ENCODE measurements around the gene CACNA1D. TPM values are rescaled to one million over a fixed set of nuclear protein-coding genes. Genes with fewer than 3 reads are reported as not detected.

CACNA1D gene
- total and polyA plus RNA-seq, 9 of the 15 experiments (the other 6 are each of a cell fraction or from before 2014, with no cell fraction given) = 0.29 TPM; not detected in 8

GRCh38 chr3:53510508-53510907 lies 16.1 kb downstream of the CACNA1D start:
- Histone ChIP-seq H3K36me3 (ENCODE audit: control insufficient read depth, insufficient read depth, low read length) (no peaks in the 10 kb centered on the region), H4K20me1 (replicated peaks; ENCODE audit: control insufficient read depth, insufficient read depth, low read length) (no peaks in the 10 kb centered on the region), H3K9me3 (replicated peaks; ENCODE audit: control insufficient read depth, insufficient read depth, low read depth, low read length) (no peaks in the 10 kb centered on the region), H3K9me1 (ENCODE audit: control insufficient read depth, insufficient read depth, low read length) (no peaks in the 10 kb centered on the region), H3K27me3 (ENCODE audit: control insufficient read depth in 2 of 2, insufficient read depth in 2 of 2, low read length in 2 of 2) (peaks cover 9 to 32% of the 10 kb centered on the region in 2 experiments), H3K4me3 (no peak overlapping the region), H3K79me2 (ENCODE audit: control insufficient read depth, insufficient read depth, low read length) (no peaks in the 10 kb centered on the region), H2AFZ (ENCODE audit: low read depth, low read length) (no peak overlapping the region), H3K4me1 (replicated peaks in 1 of 2; ENCODE audit: control insufficient read depth in 2 of 2, insufficient read depth in 2 of 2, low read length in 2 of 2) (no peaks in the 10 kb centered on the region), H3K9ac (ENCODE audit: insufficient read depth in 1 of 2, low read depth in 2 of 2, low read length in 2 of 2) (no peak overlapping the region), H3K27ac (ENCODE audit: extremely low read depth, low read depth, low read length) (no peak overlapping the region), H3K4me2 (ENCODE audit: insufficient read depth, low read length) (no peak overlapping the region)
- ChIA-PET POLR2A (no interaction called here), CTCF (ENCODE audit: low intra/inter-chr PET ratio) (no interaction called here)
- FAIRE-seq (no peak), ATAC-seq (no peak), DNase-seq (ENCODE audit: extremely low read depth in 1 of 4, low spot score in 3 of 4) (no peak)
- no TSS peak for BruUV-seq (replicated peaks)
- in situ Hi-C loops (cut with MboI) (no loop called here), intact Hi-C loops (cut with micrococcal nuclease) (loop anchor here (10.0 kb wide), 1 partner anchor 86 kb away; no protein-coding TSS in a partner anchor)
- WGBS (ENCODE audit: insufficient coverage, low coverage, missing lambda C conversion rate) = 0% methylated on average over 3 of the region's 3 CpGs
- TF ChIP-seq, protein P1, sequence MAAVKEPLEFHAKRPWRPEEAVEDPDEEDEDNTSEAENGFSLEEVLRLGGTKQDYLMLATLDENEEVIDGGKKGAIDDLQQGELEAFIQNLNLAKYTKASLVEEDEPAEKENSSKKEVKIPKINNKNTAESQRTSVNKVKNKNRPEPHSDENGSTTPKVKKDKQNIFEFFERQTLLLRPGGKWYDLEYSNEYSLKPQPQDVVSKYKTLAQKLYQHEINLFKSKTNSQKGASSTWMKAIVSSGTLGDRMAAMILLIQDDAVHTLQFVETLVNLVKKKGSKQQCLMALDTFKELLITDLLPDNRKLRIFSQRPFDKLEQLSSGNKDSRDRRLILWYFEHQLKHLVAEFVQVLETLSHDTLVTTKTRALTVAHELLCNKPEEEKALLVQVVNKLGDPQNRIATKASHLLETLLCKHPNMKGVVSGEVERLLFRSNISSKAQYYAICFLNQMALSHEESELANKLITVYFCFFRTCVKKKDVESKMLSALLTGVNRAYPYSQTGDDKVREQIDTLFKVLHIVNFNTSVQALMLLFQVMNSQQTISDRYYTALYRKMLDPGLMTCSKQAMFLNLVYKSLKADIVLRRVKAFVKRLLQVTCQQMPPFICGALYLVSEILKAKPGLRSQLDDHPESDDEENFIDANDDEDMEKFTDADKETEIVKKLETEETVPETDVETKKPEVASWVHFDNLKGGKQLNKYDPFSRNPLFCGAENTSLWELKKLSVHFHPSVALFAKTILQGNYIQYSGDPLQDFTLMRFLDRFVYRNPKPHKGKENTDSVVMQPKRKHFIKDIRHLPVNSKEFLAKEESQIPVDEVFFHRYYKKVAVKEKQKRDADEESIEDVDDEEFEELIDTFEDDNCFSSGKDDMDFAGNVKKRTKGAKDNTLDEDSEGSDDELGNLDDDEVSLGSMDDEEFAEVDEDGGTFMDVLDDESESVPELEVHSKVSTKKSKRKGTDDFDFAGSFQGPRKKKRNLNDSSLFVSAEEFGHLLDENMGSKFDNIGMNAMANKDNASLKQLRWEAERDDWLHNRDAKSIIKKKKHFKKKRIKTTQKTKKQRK (IDR thresholded peaks at IDR 0.05; ENCODE audit: borderline replicate concordance, low read depth, low read length) = no peak
- TF ChIP-seq ZNF408 (CRISPR knock-in tag; IDR thresholded peaks at IDR 0.05; ENCODE audit: low read depth) (no peak), NFXL1 (CRISPR knock-in tag; IDR thresholded peaks at IDR 0.05) (no peak), ZNF518B (CRISPR knock-in tag; IDR thresholded peaks at IDR 0.05) (no peak), CBFB (CRISPR knock-in tag; IDR thresholded peaks at IDR 0.05) (no peak), ZNF75A (CRISPR knock-in tag; IDR thresholded peaks at IDR 0.05) (no peak), POLR2G (IDR thresholded peaks at IDR 0.05; ENCODE audit: low read depth, low read length) (no peak), NFIC (IDR thresholded peaks at IDR 0.05) (no peak), ARID3B (CRISPR knock-in tag; IDR thresholded peaks at IDR 0.05; ENCODE audit: borderline replicate concordance) (no peak), POU5F1 (IDR thresholded peaks at IDR 0.05; ENCODE audit: borderline replicate concordance, low read depth, low read length, partially characterized antibody) (no peak), HDAC8 (tag; IDR thresholded peaks at IDR 0.05) (no peak)

Measured in K562 (cell line).